SK-N-MC (cell line): ENCODE results near the gene DONSON.

Experiments
- EZH2 ChIP-seq: fragments of 200-600 bp; sonication (generic); IDR thresholded peaks from one replicate; pipeline ENCODE4 v1.6.1; 2017; ENCODE audit warnings: antibody characterized with exemption
- POLR2AphosphoS5 ChIP-seq: IDR thresholded peaks from 2 replicates; pipeline ENCODE4 v1.6.1; 2012; ENCODE audit warnings: mild to moderate bottlenecking, low read depth, low read length, borderline replicate concordance

DNA sequence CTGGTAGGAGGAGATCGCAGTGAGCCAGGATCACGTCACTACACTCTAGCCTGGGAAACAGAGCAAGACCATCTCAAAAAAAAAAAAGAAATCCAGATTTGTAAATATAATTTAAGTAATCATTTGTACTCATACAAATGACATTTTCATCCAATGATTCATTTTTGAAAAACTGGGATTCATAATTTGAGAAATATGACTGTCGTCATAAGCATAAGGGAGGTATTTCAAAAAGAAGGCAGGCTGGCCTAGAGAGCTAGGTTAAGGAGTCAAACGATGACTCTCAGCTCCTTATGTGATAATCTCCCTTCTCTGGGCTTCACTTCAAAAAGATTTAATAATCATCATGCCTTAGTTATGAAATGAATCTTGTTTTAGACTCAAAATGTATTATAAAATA is 48.9 kb downstream of the DONSON start:
- no peak for TF ChIP-seq EZH2
- TF ChIP-seq POLR2AphosphoS5, result no peak
